HEK293T (cell line): ENCODE measurements around the gene RAP1GAP.

Experiments used
- BHLHE40 ChIP-seq: fragments of 450-650 bp; IDR thresholded peaks from 2 replicates; pipeline ENCODE4 v1.6.1; 2016; ENCODE audit warnings: mild to moderate bottlenecking, moderate library complexity, borderline replicate concordance
- FOXM1 ChIP-seq: fragments of 450-650 bp; IDR thresholded peaks from 2 replicates; pipeline ENCODE4 v1.6.1; 2017; ENCODE audit warnings: mild to moderate bottlenecking, borderline replicate concordance
- LEF1 ChIP-seq: fragments of 450-650 bp; IDR thresholded peaks from 2 replicates; pipeline ENCODE4 v1.6.1; 2017; ENCODE audit warnings: mild to moderate bottlenecking, borderline replicate concordance
- NFRKB ChIP-seq: fragments of 450-650 bp; IDR thresholded peaks from 2 replicates; pipeline ENCODE4 v1.6.1; 2016; ENCODE audit warnings: mild to moderate bottlenecking, moderate library complexity
- SP1 ChIP-seq: fragments of 450-650 bp; IDR thresholded peaks from 2 replicates; pipeline ENCODE4 v1.6.1; 2017
- SUZ12 ChIP-seq: fragments of 450-650 bp; IDR thresholded peaks from 2 replicates; pipeline ENCODE4 v1.6.1; 2016; ENCODE audit warnings: mild to moderate bottlenecking
- TARDBP ChIP-seq: fragments of 450-650 bp; IDR thresholded peaks from 2 replicates; pipeline ENCODE4 v1.6.1; 2016
- TF ChIP-seq, protein P1 (sequence below): fragments of 450-650 bp; IDR thresholded peaks from 2 replicates; pipeline ENCODE4 v1.6.1; 2016

DNA sequence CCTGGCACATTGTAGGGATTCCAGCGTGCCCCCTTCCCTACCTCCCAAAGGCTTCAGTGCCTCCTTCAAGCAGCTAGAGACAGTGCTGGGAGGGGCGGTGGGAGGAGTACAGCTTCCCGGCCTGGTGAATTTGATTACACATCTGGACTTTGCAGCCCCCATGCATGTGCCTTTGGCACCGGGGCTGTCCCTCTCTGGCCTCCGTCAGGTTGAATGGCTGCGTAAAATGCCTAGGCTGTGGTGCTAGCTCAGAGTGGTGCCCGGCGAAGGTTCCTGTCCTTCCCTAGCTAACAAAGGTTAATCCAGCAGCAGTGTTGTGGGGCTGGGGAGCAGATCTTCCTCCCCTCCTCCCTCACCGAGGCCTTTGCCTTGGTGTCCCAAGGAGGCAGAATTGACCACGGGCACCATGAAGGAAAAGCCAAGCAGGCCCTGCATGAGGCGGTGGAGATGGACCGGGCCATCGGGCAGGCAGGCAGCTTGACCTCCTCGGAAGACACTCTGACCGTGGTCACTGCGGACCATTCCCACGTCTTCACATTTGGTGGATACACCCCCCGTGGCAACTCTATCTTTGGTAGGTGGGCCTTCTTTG, 93.7 kb downstream of the RAP1GAP start:
- TF ChIP-seq, protein P1, sequence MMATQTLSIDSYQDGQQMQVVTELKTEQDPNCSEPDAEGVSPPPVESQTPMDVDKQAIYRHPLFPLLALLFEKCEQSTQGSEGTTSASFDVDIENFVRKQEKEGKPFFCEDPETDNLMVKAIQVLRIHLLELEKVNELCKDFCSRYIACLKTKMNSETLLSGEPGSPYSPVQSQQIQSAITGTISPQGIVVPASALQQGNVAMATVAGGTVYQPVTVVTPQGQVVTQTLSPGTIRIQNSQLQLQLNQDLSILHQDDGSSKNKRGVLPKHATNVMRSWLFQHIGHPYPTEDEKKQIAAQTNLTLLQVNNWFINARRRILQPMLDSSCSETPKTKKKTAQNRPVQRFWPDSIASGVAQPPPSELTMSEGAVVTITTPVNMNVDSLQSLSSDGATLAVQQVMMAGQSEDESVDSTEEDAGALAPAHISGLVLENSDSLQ: no peak
- no peak for TF ChIP-seq SP1
- TF ChIP-seq TARDBP: no peak
- TF ChIP-seq NFRKB: no peak
- no peak for TF ChIP-seq BHLHE40
- TF ChIP-seq FOXM1: no peak
- no peak for TF ChIP-seq LEF1
- TF ChIP-seq SUZ12: no peak
